ENCODE data around the gene PPP1CA. TPM values are rescaled to one million over a fixed set of nuclear protein-coding genes. Genes with fewer than 3 reads are reported as not detected.

PPP1CA gene
- total RNA-seq, 1 experiment from 2014 or later = 449 TPM

DNA sequence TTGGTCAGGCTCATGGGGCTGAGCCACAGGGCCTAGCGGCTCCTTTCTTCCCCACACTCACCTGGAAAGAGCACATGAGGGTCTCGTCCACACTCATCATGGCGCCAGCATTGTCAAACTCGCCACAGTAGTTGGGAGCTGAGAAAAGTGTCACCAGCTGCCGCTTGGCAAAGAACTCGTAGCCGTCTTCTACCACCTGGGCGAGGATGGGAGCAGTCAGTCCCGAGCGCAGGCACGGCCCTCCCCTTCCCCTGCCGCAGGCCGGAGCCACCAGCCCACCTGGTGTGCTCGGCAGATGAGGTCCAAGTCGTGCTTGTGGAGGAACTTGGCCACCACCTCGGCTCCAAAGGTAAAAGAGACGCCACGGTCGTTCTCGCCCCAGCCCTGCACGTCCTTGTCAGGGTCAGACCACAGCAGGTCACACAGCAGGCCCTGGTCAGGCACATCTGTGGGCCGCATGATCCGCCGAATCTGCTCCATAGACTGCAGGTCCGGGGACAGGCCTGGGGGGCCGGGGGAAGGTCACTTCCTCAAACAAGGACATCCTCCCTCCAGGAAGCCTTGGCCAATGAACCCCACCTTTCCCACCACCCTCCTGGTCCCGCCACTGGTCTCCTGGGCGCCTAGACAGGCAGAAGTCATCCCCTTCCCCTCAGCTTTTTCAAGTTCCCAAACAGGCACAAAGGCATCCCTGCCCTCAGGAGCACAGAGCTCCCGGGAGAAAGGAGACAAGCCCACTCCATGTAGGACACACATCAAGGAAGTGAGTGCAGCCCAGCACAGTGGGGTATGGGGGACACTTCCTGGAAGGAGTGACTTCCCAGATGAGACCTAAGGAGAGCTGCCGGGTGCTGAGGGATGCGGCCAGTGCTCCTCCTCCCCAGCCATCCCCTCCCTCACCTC, 2.7 kb downstream of the PPP1CA start:
- DNase-seq (no peak), ATAC-seq (no peak)
- Histone ChIP-seq H3K79me2 (ENCODE audit: low read length) (peaks cover 28% of the 10 kb centered on the region), H3K4me2 (ENCODE audit: low read length) (no peak overlapping the region), H3K9me2 (replicated peaks; ENCODE audit: low read length) (no peaks in the 10 kb centered on the region), H4K20me1 (ENCODE audit: low read length) (peaks cover 16% of the 10 kb centered on the region; the same call in 1 of the 2 replicates), H3F3A (ENCODE audit: low read length, unreplicated experiment) (no peaks in the 10 kb centered on the region), H3K9me3 (ENCODE audit: low read length) (no peaks in the 10 kb centered on the region), H2AFZ (ENCODE audit: low read length) (no peak overlapping the region), H3K36me3 (ENCODE audit: low read depth, low read length) (peaks cover 24% of the 10 kb centered on the region), H3K9ac (ENCODE audit: low read length) (no peak overlapping the region), H3K4me1 (ENCODE audit: insufficient read depth, low read length) (peaks cover 11% of the 10 kb centered on the region), H3K27me3 (ENCODE audit: low read length) (no peaks in the 10 kb centered on the region), H3K27ac (ENCODE audit: low read length) (no peak overlapping the region), H3K4me3 (ENCODE audit: low read length) (no peak overlapping the region)
- ChIA-PET POLR2A (ENCODE audit: unreplicated experiment) (no interaction called here), CTCF (interaction anchor here (1.3 kb wide), 1 partner anchor 53 kb away, joined by 3 read pairs; no protein-coding TSS in a partner anchor)
- TF ChIP-seq EZH2phosphoT487 (IDR thresholded peaks at IDR 0.05; ENCODE audit: borderline replicate concordance, low read length) (no peak), EZH2 (IDR thresholded peaks at IDR 0.05; ENCODE audit: low read length, unreplicated experiment) (no peak)
- TF ChIP-seq, protein P1, sequence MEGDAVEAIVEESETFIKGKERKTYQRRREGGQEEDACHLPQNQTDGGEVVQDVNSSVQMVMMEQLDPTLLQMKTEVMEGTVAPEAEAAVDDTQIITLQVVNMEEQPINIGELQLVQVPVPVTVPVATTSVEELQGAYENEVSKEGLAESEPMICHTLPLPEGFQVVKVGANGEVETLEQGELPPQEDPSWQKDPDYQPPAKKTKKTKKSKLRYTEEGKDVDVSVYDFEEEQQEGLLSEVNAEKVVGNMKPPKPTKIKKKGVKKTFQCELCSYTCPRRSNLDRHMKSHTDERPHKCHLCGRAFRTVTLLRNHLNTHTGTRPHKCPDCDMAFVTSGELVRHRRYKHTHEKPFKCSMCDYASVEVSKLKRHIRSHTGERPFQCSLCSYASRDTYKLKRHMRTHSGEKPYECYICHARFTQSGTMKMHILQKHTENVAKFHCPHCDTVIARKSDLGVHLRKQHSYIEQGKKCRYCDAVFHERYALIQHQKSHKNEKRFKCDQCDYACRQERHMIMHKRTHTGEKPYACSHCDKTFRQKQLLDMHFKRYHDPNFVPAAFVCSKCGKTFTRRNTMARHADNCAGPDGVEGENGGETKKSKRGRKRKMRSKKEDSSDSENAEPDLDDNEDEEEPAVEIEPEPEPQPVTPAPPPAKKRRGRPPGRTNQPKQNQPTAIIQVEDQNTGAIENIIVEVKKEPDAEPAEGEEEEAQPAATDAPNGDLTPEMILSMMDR (conservative IDR thresholded peaks at IDR 0.05; ENCODE audit: low read depth, low read length) = no peak
- no TSS peak for BruUV-seq (replicated peaks)
- intact Hi-C loops (cut with micrococcal nuclease) = no loop called here

DNA sequence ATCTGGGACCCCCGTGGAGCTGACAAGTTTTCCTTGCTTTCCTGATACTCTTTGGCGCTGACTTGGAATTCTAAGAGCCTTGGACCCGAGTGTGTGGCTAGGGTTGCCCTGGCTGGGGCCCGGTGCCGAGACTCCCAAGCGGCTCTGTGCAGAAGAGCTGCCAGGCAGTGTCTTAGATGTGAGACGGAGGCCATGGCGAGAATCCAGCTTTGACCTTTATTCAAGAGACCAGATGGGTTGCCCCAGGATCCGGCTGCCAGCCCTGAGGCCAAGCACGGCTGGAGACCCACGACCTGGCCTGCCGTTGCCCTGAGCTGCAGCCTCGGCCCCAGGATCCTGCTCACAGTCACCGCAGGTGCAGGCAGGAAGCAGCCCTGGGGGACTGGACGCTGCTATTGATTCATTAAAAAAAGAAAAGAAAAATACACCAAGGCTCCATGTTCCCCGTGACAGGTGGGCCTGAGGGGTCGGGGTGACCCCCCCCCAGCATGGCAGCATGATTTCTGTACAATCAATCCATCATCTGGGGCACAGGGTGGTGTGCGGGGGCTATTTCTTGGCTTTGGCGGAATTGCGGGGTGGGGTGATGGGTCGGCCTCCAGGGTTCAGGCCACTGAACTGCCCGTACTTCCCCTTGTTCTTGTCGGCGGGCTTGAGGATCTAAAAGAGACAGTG, 3.5 kb downstream of the PPP1CA start:
- H3K4me1 ChIP-seq (ENCODE audit: insufficient read depth, low read length) = peaks cover 11% of the 10 kb centered on the region
- peaks cover 24% of the 10 kb centered on the region for H3K36me3 ChIP-seq (ENCODE audit: low read depth, low read length)
- H3K79me2 ChIP-seq (ENCODE audit: low read length) = peaks cover 28% of the 10 kb centered on the region
- ChIA-PET CTCF (no interaction called here), POLR2A (ENCODE audit: unreplicated experiment) (interaction anchor here (0.6 kb wide), 1 partner anchor 23 kb away, joined by 4 read pairs; no protein-coding TSS in a partner anchor)
- H3K9ac ChIP-seq (ENCODE audit: low read length) = no peak overlapping the region
- H3K4me3 ChIP-seq (ENCODE audit: low read length) = no peak overlapping the region
- no peak overlapping the region for H2AFZ ChIP-seq (ENCODE audit: low read length)
- no peaks in the 10 kb centered on the region for H3F3A ChIP-seq (ENCODE audit: low read length, unreplicated experiment)
- TF ChIP-seq, protein P1 (conservative IDR thresholded peaks at IDR 0.05; ENCODE audit: low read depth, low read length) = no peak
- TF ChIP-seq EZH2 (IDR thresholded peaks at IDR 0.05; ENCODE audit: low read length, unreplicated experiment) = no peak
- no peaks in the 10 kb centered on the region for H3K27me3 ChIP-seq (ENCODE audit: low read length)
- peaks cover 16% of the 10 kb centered on the region; the same call in 1 of the 2 replicates for H4K20me1 ChIP-seq (ENCODE audit: low read length)
- BruUV-seq (replicated peaks) = no TSS peak
- intact Hi-C loops (cut with micrococcal nuclease) = no loop called here
- ATAC-seq (no peak), DNase-seq (no peak)
- no peaks in the 10 kb centered on the region for H3K9me2 ChIP-seq (replicated peaks; ENCODE audit: low read length)
- H3K4me2 ChIP-seq (ENCODE audit: low read length) = no peak overlapping the region
- no peak overlapping the region for H3K27ac ChIP-seq (ENCODE audit: low read length)
- no peaks in the 10 kb centered on the region for H3K9me3 ChIP-seq (ENCODE audit: low read length)
